Measurements from ENCODE around the gene NKAIN2.

The NKAIN2 gene

GRCh38 chr6:124753562-124754105 is 950.0 kb downstream of the NKAIN2 start:
- no peak overlapping the region for H3K4me3 ChIP-seq (ENCODE audit: low read depth, low read length)
- no peak for TF ChIP-seq MAX (IDR thresholded peaks at IDR 0.05; ENCODE audit: low read depth, low read length)
- no peak for TF ChIP-seq CTCF (IDR thresholded peaks at IDR 0.05; ENCODE audit: low read depth, low read length)
- TF ChIP-seq POLR2A (IDR thresholded peaks at IDR 0.05; ENCODE audit: extremely low read depth, insufficient read length): no peak
- TF ChIP-seq MYC (IDR thresholded peaks at IDR 0.05; ENCODE audit: low read depth, low read length): no peak
- no peak for DNase-seq (ENCODE audit: low read depth)

- TF ChIP-seq CTCF (IDR thresholded peaks at IDR 0.05; ENCODE audit: low read depth, low read length): no peak
- no peak for TF ChIP-seq MAX (IDR thresholded peaks at IDR 0.05; ENCODE audit: low read depth, low read length)
- no peak for TF ChIP-seq POLR2A (IDR thresholded peaks at IDR 0.05; ENCODE audit: extremely low read depth, insufficient read length)
- TF ChIP-seq MYC (IDR thresholded peaks at IDR 0.05; ENCODE audit: low read depth, low read length): no peak
- H3K4me3 ChIP-seq (ENCODE audit: low read depth, low read length): no peak overlapping the region
- no peak for DNase-seq (ENCODE audit: low read depth)
These were observed 951.7 kb downstream of the NKAIN2 start for GRCh38 chr6:124755321-124755720.

- DNase-seq (ENCODE audit: low read depth): no peak
These were observed 953.9 kb downstream of the NKAIN2 start for GRCh38 chr6:124757560-124757959.

GRCh38 chr6:124758663-124759062 is 955.0 kb downstream of the NKAIN2 start:
- DNase-seq (ENCODE audit: low read depth): no peak
- no peak overlapping the region for H3K4me3 ChIP-seq (ENCODE audit: low read depth, low read length)
- TF ChIP-seq MYC (IDR thresholded peaks at IDR 0.05; ENCODE audit: low read depth, low read length): no peak
- TF ChIP-seq POLR2A (IDR thresholded peaks at IDR 0.05; ENCODE audit: extremely low read depth, insufficient read length): no peak
- no peak for TF ChIP-seq CTCF (IDR thresholded peaks at IDR 0.05; ENCODE audit: low read depth, low read length)
- no peak for TF ChIP-seq MAX (IDR thresholded peaks at IDR 0.05; ENCODE audit: low read depth, low read length)

More at GRCh38 chr6:124757560-124757959, 953.9 kb downstream of the NKAIN2 start:
- no peak overlapping the region for H3K4me3 ChIP-seq (ENCODE audit: low read depth, low read length)
- TF ChIP-seq CTCF (IDR thresholded peaks at IDR 0.05; ENCODE audit: low read depth, low read length): no peak
- no peak for TF ChIP-seq MYC (IDR thresholded peaks at IDR 0.05; ENCODE audit: low read depth, low read length)
- no peak for TF ChIP-seq MAX (IDR thresholded peaks at IDR 0.05; ENCODE audit: low read depth, low read length)

- no peak for TF ChIP-seq MAX (IDR thresholded peaks at IDR 0.05; ENCODE audit: low read depth, low read length)
- no peak for TF ChIP-seq CTCF (IDR thresholded peaks at IDR 0.05; ENCODE audit: low read depth, low read length)
- TF ChIP-seq MYC (IDR thresholded peaks at IDR 0.05; ENCODE audit: low read depth, low read length): no peak
- no peak overlapping the region for H3K4me3 ChIP-seq (ENCODE audit: low read depth, low read length)
- no peak for DNase-seq (ENCODE audit: low read depth)
These were observed 961.6 kb downstream of the NKAIN2 start for GRCh38 chr6:124765280-124765679.

- no peak for DNase-seq (ENCODE audit: low read depth)
- TF ChIP-seq POLR2A (IDR thresholded peaks at IDR 0.05; ENCODE audit: extremely low read depth, insufficient read length) (no peak), MYC (IDR thresholded peaks at IDR 0.05; ENCODE audit: low read depth, low read length) (no peak), MAX (IDR thresholded peaks at IDR 0.05; ENCODE audit: low read depth, low read length) (no peak), CTCF (IDR thresholded peaks at IDR 0.05; ENCODE audit: low read depth, low read length) (no peak)
These were observed 964.6 kb downstream of the NKAIN2 start for GRCh38 chr6:124768224-124768623.

More at GRCh38 chr6:124768224-124768623, 964.6 kb downstream of the NKAIN2 start:
- no peak overlapping the region for H3K4me3 ChIP-seq (ENCODE audit: low read depth, low read length)
